Measurements from ENCODE around the gene SCO2. TPM values are rescaled to one million over a fixed set of nuclear protein-coding genes. Genes with fewer than 3 reads are reported as not detected.

Gene SCO2
- total RNA-seq, 1 donor from 2014 or later: 1.8 TPM

- DNase-seq (ENCODE audit: low read depth) (peak; percentile 83), FAIRE-seq (no peak)
- Histone ChIP-seq H2AFZ (ENCODE audit: low read depth, low read length) (peak within 1 kb of the TSS; percentile 95), H3K4me2 (ENCODE audit: low read length) (peak within 1 kb of the TSS; percentile 99), H4K20me1 (ENCODE audit: insufficient read depth, low read length) (peaks cover 31% of the 10 kb centered on the region), H3K36me3 (ENCODE audit: insufficient read depth, low read length) (no peaks in the 10 kb centered on the region), H3K4me3 (ENCODE audit: insufficient read depth, low read depth, low read length) (peak within 1 kb of the TSS; percentile 95), H3K4me1 (ENCODE audit: insufficient read depth, low read length) (peaks cover 14% of the 10 kb centered on the region), H3K79me2 (ENCODE audit: insufficient read depth, low read length) (peaks cover 67% of the 10 kb centered on the region), H3K27me3 (ENCODE audit: insufficient read depth, low read length) (no peaks in the 10 kb centered on the region), H3K9me3 (ENCODE audit: insufficient read depth, low read depth, low read length) (no peaks in the 10 kb centered on the region), H3K9ac (ENCODE audit: low read length) (peak within 1 kb of the TSS; percentile 98), H3K27ac (ENCODE audit: low read depth, low read length) (peak within 1 kb of the TSS; percentile 85)
- TF ChIP-seq EZH2 (IDR thresholded peaks at IDR 0.05; ENCODE audit: insufficient read depth, low read length) (no peak), CTCF (IDR thresholded peaks at IDR 0.05; ENCODE audit: insufficient read depth, low read depth, low read length) (no peak)
- H3K4me3 Mint-ChIP-seq (ENCODE audit: unreplicated experiment): peak within 1 kb of the TSS; percentile 97
- no peaks in the 10 kb centered on the region for H3K36me3 Mint-ChIP-seq (ENCODE audit: low read depth, unreplicated experiment)
- no peaks in the 10 kb centered on the region for H3K9me3 Mint-ChIP-seq (ENCODE audit: unreplicated experiment)
- peaks cover 2% of the 10 kb centered on the region for H3K4me1 Mint-ChIP-seq (ENCODE audit: low read depth, unreplicated experiment)
- H3K27ac Mint-ChIP-seq (ENCODE audit: unreplicated experiment): peak within 1 kb of the TSS; percentile 84
- H3K27me3 Mint-ChIP-seq (ENCODE audit: low read depth, unreplicated experiment): no peaks in the 10 kb centered on the region
Measured at GRCh38 chr22:50507991-50508884, 17.2 kb downstream of the SCO2 start, which contains the start of gene NCAPH2. Gene NCAPH2, plus strand, starts transcription at chr22:50508224. Its CDS starts 114 bp downstream, at chr22:50508338.

GRCh38 chr22:50507421-50507990 is 17.9 kb downstream of the SCO2 start, which contains the start of gene LMF2:
Gene LMF2, minus strand, starts transcription at chr22:50507702. Its CDS starts 27 bp downstream, at chr22:50507675.
- Histone ChIP-seq H3K79me2 (ENCODE audit: insufficient read depth, low read length) (peaks cover 59% of the 10 kb centered on the region), H3K27ac (ENCODE audit: low read depth, low read length) (peak within 1 kb of the TSS; percentile 85), H3K4me3 (ENCODE audit: insufficient read depth, low read depth, low read length) (peak within 1 kb of the TSS; percentile 95), H3K9me3 (ENCODE audit: insufficient read depth, low read depth, low read length) (no peaks in the 10 kb centered on the region), H3K27me3 (ENCODE audit: insufficient read depth, low read length) (no peaks in the 10 kb centered on the region), H2AFZ (ENCODE audit: low read depth, low read length) (peak within 1 kb of the TSS; percentile 95), H4K20me1 (ENCODE audit: insufficient read depth, low read length) (peaks cover 26% of the 10 kb centered on the region), H3K4me2 (ENCODE audit: low read length) (peak within 1 kb of the TSS; percentile 99), H3K4me1 (ENCODE audit: insufficient read depth, low read length) (peaks cover 14% of the 10 kb centered on the region), H3K9ac (ENCODE audit: low read length) (peak within 1 kb of the TSS; percentile 98), H3K36me3 (ENCODE audit: insufficient read depth, low read length) (no peaks in the 10 kb centered on the region)
- Mint-ChIP-seq H3K27ac (ENCODE audit: unreplicated experiment) (peak within 1 kb of the TSS; percentile 84), H3K9me3 (ENCODE audit: unreplicated experiment) (no peaks in the 10 kb centered on the region), H3K27me3 (ENCODE audit: low read depth, unreplicated experiment) (no peaks in the 10 kb centered on the region), H3K4me1 (ENCODE audit: low read depth, unreplicated experiment) (peaks cover 2% of the 10 kb centered on the region), H3K36me3 (ENCODE audit: low read depth, unreplicated experiment) (no peaks in the 10 kb centered on the region), H3K4me3 (ENCODE audit: unreplicated experiment) (peak within 1 kb of the TSS; percentile 97)
- DNase-seq (ENCODE audit: low read depth): no peak
- FAIRE-seq: no peak
- TF ChIP-seq EZH2 (IDR thresholded peaks at IDR 0.05; ENCODE audit: insufficient read depth, low read length): no peak
- no peak for TF ChIP-seq CTCF (IDR thresholded peaks at IDR 0.05; ENCODE audit: insufficient read depth, low read depth, low read length)
